HG03103 (cell line): ENCODE data around the gene MYH6.
"Not testable (repeated sequence)": the region's sequence is repeated elsewhere in the genome, so short reads cannot be mapped to it uniquely, and the experiment has no call there.

Experiments used
- ATAC-seq: cut with Tn5 transposase; IDR thresholded peaks from one replicate; pipeline ENCODE4 v1.9.1; 2021; ENCODE audit warnings: low read depth; ENCODE audit not compliant: unreplicated experiment

The MYH6 gene

DNA sequence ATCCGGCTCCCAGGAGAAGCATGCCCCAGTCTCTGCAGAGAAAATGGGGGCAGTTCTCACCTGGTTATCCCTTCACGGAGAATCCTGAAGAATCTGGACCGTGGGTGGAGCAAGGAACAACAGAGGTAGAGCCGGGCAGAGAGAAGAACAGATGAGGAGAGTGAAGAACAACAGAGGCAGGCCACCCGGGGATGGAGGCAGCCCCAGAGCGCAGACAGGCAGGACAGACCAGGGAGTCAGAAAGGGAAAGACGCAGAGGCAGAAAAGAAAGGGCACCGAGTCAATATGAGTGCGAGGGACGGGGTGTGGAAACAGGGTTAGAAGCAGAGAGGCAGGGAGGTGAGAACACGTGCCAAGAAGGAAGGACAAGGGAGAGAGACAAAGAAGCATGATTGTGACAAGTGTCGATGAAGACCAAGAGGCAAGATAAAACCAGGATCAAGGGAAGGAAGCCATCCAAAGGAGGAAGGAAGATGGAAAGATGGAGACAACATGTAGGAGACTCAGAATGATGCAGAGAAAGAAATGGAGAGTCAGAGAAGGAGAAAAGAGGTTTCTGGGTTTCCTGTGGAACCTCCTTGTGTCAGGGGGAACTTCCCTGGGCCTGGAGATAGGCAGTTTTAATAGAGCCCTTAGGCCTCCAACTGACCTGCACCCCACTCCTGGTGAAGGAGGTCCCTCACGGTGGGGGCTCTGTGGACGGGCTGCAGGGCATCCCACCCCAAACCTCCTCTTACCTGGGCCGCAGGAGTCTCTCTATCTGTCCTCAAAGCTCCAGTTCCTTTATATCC lies at the start of gene MYH6:
Gene MYH6 (minus strand): TSS at position 758 of the 791 bp plus-strand sequence. CDS start 1,050 bp downstream, outside the sequence.
- ATAC-seq: no peak

DNA sequence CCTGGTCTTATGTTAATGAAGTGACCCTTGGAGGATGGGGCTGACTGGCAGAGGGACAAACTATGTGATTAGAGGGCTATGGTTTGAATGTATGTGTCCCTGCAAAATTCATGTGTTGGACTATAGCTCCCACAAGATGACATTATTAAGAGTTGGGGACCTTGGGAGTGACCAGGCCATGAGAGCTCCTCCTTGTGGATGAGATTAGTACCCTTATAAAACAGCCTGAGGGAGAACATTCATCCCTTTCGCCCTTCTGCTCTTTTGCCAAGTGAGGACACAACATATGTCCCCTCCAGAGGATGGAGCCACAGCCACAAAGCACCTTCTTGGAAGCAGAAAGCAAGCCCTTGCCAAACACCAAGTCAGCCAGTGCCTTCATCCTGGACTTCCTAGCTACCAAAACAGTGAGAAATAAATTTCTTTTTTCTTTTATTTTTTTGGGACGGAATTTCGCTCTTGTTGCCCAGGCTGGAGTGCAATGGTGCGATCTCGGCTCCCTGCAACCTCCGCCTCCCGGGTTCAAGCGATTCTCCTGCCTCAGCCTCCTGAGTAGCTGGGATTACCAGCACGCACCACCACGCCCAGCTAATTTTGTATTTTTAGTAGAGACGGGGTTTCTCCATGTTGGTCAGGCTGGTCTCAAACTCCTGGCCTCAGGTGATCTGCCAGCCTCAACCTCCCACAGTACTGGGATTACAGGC lies 49.0 kb upstream of the MYH6 start:
- ATAC-seq: not testable (repeated sequence)

DNA sequence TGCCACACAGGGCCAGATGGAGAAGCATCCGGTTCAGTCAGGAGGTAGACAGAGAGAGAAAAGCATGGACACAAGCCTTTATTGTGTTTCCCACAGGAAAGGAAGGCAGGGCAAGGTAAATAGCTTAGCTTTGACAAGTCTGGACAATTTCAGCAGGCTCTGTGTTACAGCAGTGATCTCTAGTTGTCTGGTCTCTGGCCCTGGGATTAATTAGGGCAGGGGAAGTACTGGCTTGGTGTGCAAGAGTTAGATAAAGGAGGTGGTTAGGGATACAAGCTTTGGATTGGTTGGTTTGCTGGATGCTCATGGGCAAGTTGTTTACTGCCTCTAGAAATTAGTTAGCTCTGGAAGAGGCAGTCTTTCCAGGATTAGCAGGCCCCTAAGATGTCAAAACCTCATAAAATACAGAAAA lies 46.4 kb upstream of the MYH6 start:
- no peak for ATAC-seq

DNA sequence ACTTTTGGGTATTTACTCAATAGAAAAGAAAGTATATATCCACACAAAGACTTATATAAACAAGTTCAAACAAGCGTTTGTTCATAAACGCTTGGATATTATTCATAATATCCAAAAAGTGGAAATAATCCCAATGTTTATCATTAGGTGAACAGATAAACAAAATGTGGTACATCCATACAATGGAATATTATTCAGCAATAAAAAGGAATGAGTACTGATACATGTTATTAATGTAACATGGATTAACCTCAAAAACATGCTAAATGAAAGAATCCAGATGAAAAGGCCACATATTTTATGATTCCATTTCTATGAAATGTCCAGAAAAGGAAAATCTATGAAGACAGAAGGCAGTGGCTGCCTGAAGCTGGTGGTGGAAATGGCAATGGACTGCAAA lies 44.2 kb upstream of the MYH6 start:
- no peak for ATAC-seq

DNA sequence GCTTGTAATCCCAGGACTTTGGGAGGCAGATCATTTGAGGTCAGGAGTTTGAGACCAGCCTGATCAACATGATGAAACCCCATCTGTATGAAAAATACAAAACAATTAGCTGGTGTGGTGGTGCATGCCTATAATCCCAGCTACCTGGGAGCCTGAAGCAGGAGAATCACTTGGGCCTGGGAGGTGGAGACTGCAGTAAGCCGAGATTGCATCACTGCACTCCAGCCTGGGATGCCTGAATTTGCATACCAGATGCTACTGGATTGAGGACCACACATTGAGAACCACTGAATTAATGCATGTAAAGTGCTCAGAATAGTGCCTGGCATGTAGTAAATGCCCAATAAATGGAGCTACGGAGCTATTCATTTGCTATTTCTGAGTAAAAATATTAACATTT lies 42.3 kb upstream of the MYH6 start:
- ATAC-seq: no peak

DNA sequence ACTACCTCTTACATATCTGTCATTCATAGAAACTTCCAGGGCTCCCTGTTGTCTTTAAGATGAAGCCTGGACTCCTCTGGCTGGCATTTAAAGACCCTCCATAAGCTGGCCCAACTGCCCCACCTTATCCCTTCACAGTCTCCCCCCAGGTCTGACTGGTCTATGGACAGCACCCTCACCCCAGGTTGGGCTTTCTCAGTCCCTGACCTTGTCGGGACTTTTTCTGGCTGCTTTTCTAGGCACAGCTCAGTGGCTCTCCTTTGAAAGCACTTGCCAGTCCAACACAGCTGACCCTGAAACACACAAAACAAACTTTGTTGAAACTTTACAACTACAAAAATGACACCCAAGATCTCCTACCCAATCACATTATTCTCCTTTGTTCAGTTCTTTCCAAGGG lies 41.2 kb upstream of the MYH6 start:
- no peak for ATAC-seq

DNA sequence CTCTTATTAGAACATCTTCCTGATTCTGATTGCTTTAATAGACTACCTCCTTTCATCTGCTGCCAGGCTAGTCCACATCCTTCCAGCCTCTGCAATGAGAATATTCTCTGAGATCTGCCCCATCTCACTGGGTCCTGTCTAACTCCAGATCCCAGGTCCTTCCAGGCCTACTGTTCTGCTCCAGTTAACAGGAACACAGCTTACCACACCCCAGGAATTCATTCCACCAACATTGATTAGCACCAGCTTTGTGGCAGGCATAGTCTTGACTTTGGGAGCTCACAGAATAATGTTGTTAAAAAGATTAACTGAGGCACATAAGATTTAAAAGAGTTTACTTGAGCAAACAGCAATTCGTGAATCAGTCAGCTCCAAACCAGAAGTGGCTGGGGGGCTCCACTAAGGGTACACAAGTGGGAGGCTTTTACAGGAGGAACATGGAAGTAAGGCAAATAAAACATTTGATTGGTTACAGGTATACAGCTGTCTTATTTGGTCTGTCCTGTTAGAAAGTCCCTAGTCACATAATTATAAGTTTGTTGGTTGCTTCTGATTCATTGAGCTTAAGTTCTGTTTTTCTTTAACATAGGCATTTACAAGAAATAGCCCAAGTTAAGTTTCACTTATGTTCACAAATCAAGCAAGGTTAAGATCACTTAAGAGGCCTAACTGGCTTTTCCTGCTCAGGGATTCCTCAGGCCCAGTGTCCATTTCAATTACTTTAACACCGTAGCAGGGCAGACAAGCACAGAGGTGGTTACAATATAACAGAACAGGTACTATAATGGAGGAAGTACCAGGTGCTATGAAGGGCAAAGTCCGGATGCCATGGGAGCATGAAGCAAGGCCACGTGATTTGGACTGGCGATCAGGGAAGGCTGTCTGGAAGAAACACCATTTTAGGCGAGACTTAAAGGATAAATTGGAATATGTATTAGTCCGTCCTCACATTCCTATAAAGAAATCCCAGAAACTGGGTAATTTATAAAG lies 39.6 kb upstream of the MYH6 start:
- no peak for ATAC-seq

DNA sequence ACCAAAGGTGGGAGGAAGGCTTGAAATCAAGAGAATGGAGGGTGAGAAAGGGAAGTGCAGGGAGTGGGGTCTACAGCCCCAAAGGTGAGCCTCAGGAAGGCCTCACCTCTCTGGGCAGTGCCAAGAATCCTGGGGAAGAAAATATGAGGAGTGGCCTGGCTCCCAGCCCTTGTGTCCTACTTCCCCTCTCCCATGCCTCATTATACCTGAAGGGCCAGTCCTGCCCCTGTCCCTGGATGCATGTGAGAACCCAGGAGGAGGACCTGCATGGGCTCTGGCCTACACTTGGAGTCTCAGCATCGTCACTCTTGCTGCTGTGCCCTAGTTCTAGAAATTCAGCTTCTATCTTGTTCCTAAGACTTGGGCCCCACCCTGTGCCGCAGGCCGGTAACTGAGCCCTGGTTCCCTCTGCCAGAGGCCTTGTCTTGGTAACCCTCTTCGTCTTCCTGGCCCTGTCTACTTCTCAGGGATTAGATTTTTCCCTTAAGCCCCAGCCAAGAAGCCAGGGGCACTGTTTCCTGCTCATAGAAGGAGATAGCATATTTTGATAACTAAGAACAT lies 38.3 kb upstream of the MYH6 start:
- ATAC-seq: no peak

DNA sequence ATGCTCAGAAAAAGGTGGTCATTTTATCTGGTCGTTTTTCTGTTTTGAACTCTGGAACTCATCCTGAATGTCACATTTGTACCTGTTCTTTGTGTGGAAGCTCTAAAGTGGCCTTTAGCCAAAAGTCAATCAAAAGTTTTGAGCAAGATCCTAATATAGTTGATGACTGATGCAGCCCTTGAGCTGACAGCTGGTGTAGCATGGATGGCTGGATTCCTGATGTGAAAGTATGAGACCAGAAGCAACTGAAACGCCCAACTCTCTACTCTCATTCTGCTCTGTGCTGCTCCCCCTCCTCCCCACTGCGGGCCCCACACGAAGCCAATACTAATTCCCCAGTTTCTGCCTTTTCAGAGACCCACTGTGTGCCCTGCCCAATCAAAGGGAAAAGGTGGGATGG lies 37.7 kb upstream of the MYH6 start:
- ATAC-seq: no peak

DNA sequence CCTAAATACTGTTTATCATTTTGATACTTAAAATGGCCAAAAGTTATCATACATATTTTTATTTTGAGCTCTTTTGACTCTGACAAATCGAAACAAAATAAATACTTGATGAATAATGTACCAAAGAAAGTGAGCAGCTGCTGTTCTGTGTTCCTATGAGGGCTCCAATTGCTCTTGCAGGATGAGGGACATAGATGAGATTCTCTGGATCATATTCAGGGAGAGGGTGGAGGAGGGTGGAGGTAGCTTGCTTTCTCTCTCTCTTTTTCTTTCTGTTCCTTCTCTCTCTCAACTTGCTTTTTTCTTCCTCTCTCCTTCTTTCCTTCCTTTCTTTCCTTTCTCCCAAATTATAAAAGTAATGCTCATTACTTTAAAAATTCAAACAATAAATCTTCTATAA lies 36.2 kb upstream of the MYH6 start:
- ATAC-seq: no peak

DNA sequence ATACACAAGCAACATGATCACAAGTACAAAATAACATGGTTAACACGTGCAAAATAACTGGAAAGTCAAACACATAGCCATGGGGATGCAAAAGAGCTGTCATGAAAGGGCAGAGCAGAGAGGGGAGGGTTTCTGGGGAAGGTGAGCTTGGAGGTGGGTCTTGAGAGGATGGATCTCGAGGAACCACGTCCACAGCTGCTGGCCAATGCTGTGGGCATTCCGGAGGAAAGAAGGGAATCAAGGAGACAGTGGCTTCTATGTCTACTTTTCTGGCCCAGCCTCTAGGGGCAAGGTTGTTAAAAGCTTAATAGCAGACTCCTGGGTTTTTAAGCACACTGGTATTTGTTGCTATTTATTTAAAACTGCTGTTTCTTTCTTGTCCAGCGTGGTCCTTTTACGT lies 35.8 kb upstream of the MYH6 start:
- ATAC-seq: no peak

DNA sequence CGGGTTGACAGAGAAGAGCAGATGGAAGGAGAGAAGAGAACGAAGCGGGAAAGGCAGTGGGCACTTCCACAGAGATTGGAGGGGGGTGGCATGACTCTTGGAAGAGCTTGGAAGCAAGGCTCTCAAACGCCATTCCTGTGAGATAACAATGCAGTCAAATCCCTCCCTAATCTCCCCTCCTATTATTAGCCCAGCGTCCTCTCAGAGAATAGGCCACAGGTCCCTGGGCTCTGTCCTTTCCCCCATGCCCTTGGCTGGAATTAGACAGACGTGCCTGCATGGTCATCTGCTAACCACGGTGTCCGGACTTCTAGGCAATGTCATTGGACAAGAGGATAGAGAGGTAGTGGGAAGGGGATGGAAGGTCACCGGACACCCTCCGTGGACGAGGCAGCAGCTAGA lies 35.3 kb upstream of the MYH6 start:
- ATAC-seq: no peak

DNA sequence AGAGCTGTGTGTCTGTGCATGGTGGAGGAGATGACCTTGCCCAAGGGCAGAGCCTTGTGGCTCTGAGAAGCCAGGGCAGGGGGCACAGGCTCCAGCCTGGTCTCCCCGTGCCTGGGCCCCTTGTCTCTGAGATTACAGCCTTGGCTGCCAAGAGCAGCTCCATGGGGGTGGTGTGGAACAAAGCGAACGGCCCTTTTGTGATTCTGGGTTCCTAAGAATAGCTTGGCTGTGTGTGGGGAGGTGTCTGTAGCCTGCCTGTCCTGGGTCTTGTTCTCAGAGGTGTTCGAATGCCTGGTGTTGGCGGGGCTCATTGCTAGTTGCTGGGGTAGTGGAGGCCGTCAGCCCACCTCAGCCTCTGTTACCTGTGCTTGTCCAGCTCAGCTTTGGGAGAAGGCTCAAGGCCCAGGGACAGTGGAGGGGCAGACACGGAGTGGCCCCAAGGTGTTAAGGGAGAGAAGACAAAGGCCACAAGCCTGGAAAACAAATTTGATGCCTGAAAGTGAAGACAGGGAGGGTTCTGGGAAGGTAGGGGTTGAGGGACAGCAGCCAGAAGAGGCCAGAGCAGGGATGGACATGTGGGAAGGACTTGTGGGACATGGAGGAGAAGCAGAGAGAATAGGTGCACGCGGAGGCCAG lies 34.8 kb upstream of the MYH6 start:
- no peak for ATAC-seq

DNA sequence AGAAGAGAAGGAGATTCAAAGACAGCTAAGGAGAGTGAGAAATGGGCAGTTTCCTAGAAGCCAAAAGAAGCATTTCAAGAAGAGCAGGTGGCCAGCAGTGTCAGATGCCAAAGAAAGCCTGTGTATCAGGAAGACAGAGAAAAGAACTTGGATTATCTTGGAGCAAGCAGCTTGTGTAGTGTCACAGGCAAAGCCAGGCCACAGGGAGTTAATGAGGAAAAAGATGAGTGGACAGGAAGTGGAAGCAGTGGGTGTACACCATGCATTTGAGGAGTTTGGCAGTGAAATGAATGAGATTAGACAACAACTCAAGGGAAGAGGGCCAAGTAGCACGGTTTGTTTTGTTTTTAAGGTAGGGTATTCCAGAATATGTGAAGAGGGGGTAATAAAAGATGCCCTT lies 33.0 kb upstream of the MYH6 start:
- ATAC-seq: no peak

DNA sequence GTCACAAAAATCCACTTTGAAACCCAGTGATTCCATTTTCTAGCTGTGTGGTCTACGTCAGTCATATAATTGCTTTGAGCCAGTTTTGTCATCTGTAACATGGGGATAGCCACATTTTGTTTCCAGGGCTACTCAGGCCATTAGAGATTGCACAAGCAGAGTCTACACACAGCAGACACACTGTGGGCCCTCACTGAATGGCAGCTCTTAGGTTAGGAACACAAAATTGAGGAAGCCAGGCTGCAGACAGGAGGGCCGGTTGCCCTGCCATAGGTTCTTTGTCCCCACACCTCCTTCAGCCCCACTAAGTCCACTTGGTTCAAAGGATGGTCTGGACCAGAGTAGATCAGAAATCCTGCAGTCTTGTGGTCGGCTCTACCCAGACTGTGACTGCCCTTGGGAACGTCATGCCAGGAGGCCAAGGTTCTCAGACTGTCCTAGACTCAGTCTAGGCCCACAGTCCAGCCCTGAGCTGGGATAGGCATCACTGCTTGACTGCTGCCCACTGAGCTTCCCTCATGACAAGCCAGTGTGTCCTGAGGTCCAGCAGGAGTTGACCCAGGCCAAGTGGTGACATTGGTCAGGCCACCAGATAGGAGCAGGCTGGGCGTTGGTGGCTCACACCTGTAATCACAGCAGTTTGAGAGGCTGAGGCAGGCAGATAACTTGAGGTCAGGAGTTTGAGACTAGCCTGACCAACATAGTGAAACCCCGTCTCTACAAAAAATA lies 31.2 kb upstream of the MYH6 start:
- no peak for ATAC-seq

DNA sequence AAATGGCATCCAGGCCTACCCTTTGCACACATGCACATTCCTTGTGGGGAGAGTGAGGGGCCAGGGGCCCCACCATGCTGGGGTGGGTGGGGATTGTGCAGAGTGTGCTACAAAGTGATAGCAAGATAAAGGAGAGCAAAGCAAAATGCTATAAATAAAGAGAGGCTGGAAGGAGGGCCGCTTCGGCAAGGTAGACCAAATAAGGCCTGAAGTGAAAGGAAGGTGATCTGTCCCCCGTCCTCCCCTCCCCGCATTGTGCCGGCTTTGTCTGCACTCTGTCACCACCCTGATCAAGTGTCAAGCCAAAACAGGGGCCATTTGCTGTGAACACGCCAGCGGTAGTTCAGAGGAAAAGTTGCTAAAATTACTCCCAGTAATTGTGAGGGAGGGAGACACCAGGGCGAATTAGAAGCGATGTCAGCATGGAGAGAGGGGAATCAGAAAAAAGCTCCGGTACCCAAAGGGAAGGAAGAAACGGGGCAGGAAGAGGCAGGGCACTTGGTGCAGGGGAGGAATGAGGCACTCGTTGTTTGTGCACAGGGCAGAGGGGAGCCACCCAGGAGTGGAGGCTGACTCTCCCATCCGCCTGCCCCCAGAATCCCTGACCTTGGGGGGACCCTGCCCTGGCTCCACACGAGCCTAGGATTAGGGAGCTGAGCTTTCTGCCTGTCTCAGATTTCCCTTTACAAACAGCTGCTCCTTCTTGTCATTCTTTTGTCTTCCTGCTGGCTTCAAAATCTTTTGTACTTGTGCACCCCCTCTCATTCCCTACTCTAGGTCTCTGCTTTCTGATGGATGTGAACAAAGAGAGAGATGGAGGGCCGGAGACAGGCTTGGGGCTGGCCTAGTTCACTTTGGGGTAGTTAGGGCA lies 30.3 kb upstream of the MYH6 start:
- no peak for ATAC-seq

DNA sequence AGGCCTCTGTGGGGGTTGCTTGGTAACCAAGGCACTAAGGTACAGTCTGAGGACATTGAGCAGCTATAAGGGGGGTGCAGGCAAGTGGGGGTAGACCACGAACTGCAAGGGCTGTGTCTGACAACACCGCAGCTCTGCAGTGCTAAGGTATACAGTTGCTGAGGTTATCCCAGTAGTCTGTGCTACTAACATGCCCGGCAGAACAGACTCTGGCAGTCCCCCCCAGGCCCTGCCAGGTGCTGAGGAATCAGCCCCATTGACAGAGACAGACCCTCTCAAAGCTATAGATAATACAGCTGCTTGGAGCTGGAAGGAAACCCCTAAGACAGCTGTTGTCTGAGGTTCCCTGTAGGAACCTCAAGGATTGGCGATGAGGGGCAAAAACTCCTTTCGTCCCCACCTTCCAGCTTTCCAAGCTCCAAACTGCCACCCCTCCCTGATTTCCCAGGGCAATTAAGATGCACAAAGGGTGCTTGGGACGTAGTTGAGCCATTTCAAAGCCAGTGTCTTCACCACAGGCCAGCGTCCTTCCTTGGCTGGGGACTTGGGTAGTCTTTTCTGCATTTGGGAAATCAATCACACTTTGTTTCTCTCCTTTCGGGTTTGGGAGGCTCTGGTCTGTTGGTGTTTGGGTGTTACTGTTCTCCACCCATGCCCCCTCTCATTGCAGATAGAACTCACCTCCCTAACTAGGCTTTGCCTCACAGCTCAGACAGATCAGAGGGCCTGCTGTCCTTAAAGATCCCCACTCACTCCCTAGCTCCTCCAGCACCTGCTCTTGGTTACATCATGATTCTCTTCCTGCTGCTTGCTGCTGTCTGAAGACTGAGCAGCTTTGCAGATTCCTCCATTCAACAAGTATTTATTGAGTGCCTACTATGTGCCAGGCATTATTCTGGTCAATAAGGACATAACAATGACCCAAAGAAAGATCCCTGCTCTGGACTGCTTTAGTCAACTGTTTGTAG lies 29.3 kb upstream of the MYH6 start:
- no peak for ATAC-seq
